H1 (cell line): Measurements from ENCODE around the gene ALDH1A3. TPM values are rescaled to one million over a fixed set of nuclear protein-coding genes. Genes with fewer than 3 reads are reported as not detected.

ENCODE experiments used
- ATF2 ChIP-seq: IDR thresholded peaks from 2 replicates; pipeline ENCODE4 v1.6.1; 2012; ENCODE audit warnings: low read length, inconsistent platforms
- CBX5 ChIP-seq: fragments of 300-800, 300-1000 bp; sonication (generic); IDR thresholded peaks from 2 replicates; pipeline ENCODE4 v1.7.1; 2016; ENCODE audit warnings: antibody characterized with exemption, low read length, low read depth
- CEBPB ChIP-seq: IDR thresholded peaks from 2 replicates; pipeline ENCODE4 v1.6.1; 2012; ENCODE audit warnings: low read depth, low read length
- CHD7 ChIP-seq: fragments of 300-600 bp; sonication (generic); IDR thresholded peaks from 2 replicates; pipeline ENCODE4 v1.7.1; 2012; ENCODE audit warnings: low read length, moderate library complexity, mild to moderate bottlenecking, inconsistent platforms; ENCODE audit not compliant: insufficient replicate concordance
- HDAC2 ChIP-seq, 2 experiments: fragments of 300-600 bp in 1 of 2; sonication (generic) in 1 of 2; IDR thresholded peaks; 2 replicates each; pipeline ENCODE4 v1.6.1; 2011 to 2012; ENCODE audit warnings: low read depth in 2 of 2, low read length in 2 of 2, mild to moderate bottlenecking in 2 of 2, moderate library complexity in 2 of 2, borderline replicate concordance in 1 of 2, inconsistent platforms in 1 of 2
- TAF1 ChIP-seq: IDR thresholded peaks from 2 replicates; pipeline ENCODE4 v1.6.1; 2011; ENCODE audit warnings: mild to moderate bottlenecking, low read depth, low read length
- TAF7 ChIP-seq: optimal IDR thresholded peaks from 2 replicates; pipeline ENCODE3; 2011; ENCODE audit warnings: low read depth, mild to moderate bottlenecking, inconsistent platforms, low read length, moderate library complexity, borderline replicate concordance
- TBP ChIP-seq: IDR thresholded peaks from 2 replicates; pipeline ENCODE4 v1.6.1; 2011; ENCODE audit warnings: low read depth, low read length, improper control_type of control experiment
- USF2 ChIP-seq: IDR thresholded peaks from 2 replicates; pipeline ENCODE4 v1.6.1; 2011; ENCODE audit warnings: low read length, improper control_type of control experiment
- polyA plus RNA-seq, 7 experiments: library from polyadenylated mRNA; depleted of rRNA in 3 of 7; stranded (reverse) in 5 of 7; unstranded in 2 of 7; fragments of >200 nt in 5 of 7; fragments of 200-250 nt in 2 of 7; gene quantifications; 1 replicate in 5 of 7; 2 replicates in 1 of 7; 4 replicates in 1 of 7; pipeline versions ENCODE4 v1.2.1 to v1.2.3, GENCODE V29; 2011 to 2013; ENCODE audit warnings: missing spikeins in 2 of 7, mixed read lengths in 2 of 7
- total RNA-seq: library from RNA; stranded (reverse); fragmentation: NEBNext Ultra II Directional; extraction: Animal tissue kit (Norgen Biotek cat#: 25700); gene quantifications from 2 replicates; pipeline ENCODE4 v1.2.1, GENCODE V29; 2021

ALDH1A3 gene
- total and polyA plus RNA-seq, 2 of the 8 experiments (the other 6 are each of a cell fraction or from before 2014, with no cell fraction given) = 2.2 to 5.5 TPM

GRCh38 chr15:100841426-100841825 lies 38.2 kb upstream of the ALDH1A3 start (continued):
- TF ChIP-seq CHD7 (no peak), USF2 (no peak), CEBPB (no peak), CBX5 (no peak), ATF2 (no peak), TAF7 (no peak), HDAC2 (IDR thresholded peaks at IDR 0.05; ENCODE audit: borderline replicate concordance in 1 of 2, low read depth in 2 of 2, low read length in 2 of 2) (no peak), TBP (no peak), TAF1 (no peak)
